ENCODE results near the gene POMC.
"Not testable (repeated sequence)": the region's sequence is repeated elsewhere in the genome, so short reads cannot be mapped to it uniquely, and the experiment has no call there.

Gene POMC

GRCh38 chr2:25145803-25146202, 22.6 kb downstream of the POMC start:
- ChIA-PET POLR2A (interaction anchor here (0.6 kb wide), 2 partner anchors 32 to 591 kb away, joined by 3 to 8 read pairs; no protein-coding TSS in a partner anchor), CTCF (no interaction called here)
- peaks cover 0 to 3% (median 0%) of the 10 kb centered on the region in 5 experiments for H3K27me3 ChIP-seq (replicated peaks in 2 of 5; ENCODE audit: control insufficient read depth in 4 of 5, insufficient read depth in 5 of 5, low read length in 4 of 5)
- peak in 2 of 3 donors; percentile 61 to 66 for DNase-seq
- H3K9me3 ChIP-seq (ENCODE audit: control extremely low read depth in 1 of 5, control insufficient read depth in 4 of 5, insufficient read depth in 2 of 5, low read depth in 1 of 5, low read length in 4 of 5): no peaks in the 10 kb centered on the region
- H3K27ac ChIP-seq (ENCODE audit: insufficient read depth in 1 of 2, low read depth in 1 of 2, low read length in 2 of 2, poor library complexity in 1 of 2, severe bottlenecking in 2 of 2): no peak overlapping the region
- H3K36me3 ChIP-seq (ENCODE audit: control insufficient read depth in 4 of 4, insufficient read depth in 4 of 4, low read length in 3 of 4): no peaks in the 10 kb centered on the region
- 61% methylated on average over 6 of the region's 6 CpGs for WGBS (ENCODE audit: insufficient coverage)
- no peak overlapping the region for H3K4me3 ChIP-seq (ENCODE audit: control insufficient read depth in 1 of 7, extremely low read depth in 1 of 7, insufficient read depth in 4 of 7, low read depth in 2 of 7, low read length in 6 of 7)
- no peaks in the 10 kb centered on the region for H3K4me1 ChIP-seq (ENCODE audit: control extremely low read depth in 1 of 4, control insufficient read depth in 4 of 4, insufficient read depth in 4 of 4, low read length in 3 of 4)

- POLR2A ChIA-PET: no interaction called here
- DNase-seq: no peak
- H3K9me3 ChIP-seq (ENCODE audit: control extremely low read depth in 1 of 5, control insufficient read depth in 4 of 5, insufficient read depth in 2 of 5, low read depth in 1 of 5, low read length in 4 of 5): no peaks in the 10 kb centered on the region
- H3K4me1 ChIP-seq (ENCODE audit: control extremely low read depth in 1 of 4, control insufficient read depth in 4 of 4, insufficient read depth in 4 of 4, low read length in 3 of 4): no peaks in the 10 kb centered on the region
- H3K27ac ChIP-seq (ENCODE audit: insufficient read depth in 1 of 2, low read depth in 1 of 2, low read length in 2 of 2, poor library complexity in 1 of 2, severe bottlenecking in 2 of 2): no peak overlapping the region
- H3K27me3 ChIP-seq (replicated peaks in 2 of 5; ENCODE audit: control insufficient read depth in 4 of 5, insufficient read depth in 5 of 5, low read length in 4 of 5): peaks cover 0 to 10% (median 0%) of the 10 kb centered on the region in 5 experiments
- CTCF ChIA-PET: interaction anchor here (0.7 to 1.0 kb wide), 2 partner anchors 21 to 148 kb away, joined by 3 read pairs; no protein-coding TSS in a partner anchor
- 81% methylated on average over 4 of the region's 8 CpGs for WGBS (ENCODE audit: insufficient coverage)
- no peaks in the 10 kb centered on the region for H3K36me3 ChIP-seq (ENCODE audit: control insufficient read depth in 4 of 4, insufficient read depth in 4 of 4, low read length in 3 of 4)
- no peak overlapping the region for H3K4me3 ChIP-seq (ENCODE audit: control insufficient read depth in 1 of 7, extremely low read depth in 1 of 7, insufficient read depth in 4 of 7, low read depth in 2 of 7, low read length in 6 of 7)
Measured at GRCh38 chr2:25141120-25141519, 27.3 kb downstream of the POMC start.

GRCh38 chr2:25140535-25140934, 27.8 kb downstream of the POMC start:
- H3K36me3 ChIP-seq (ENCODE audit: control insufficient read depth in 4 of 4, insufficient read depth in 4 of 4, low read length in 3 of 4); H3K27ac ChIP-seq (ENCODE audit: insufficient read depth in 1 of 2, low read depth in 1 of 2, low read length in 2 of 2, poor library complexity in 1 of 2, severe bottlenecking in 2 of 2); H3K9me3 ChIP-seq (ENCODE audit: control extremely low read depth in 1 of 5, control insufficient read depth in 4 of 5, insufficient read depth in 2 of 5, low read depth in 1 of 5, low read length in 4 of 5); POLR2A ChIA-PET; H3K4me1 ChIP-seq (ENCODE audit: control extremely low read depth in 1 of 4, control insufficient read depth in 4 of 4, insufficient read depth in 4 of 4, low read length in 3 of 4); H3K4me3 ChIP-seq (ENCODE audit: control insufficient read depth in 1 of 7, extremely low read depth in 1 of 7, insufficient read depth in 4 of 7, low read depth in 2 of 7, low read length in 6 of 7); DNase-seq: not testable (repeated sequence)
- WGBS (ENCODE audit: insufficient coverage): 100% methylated on average over 3 of the region's 4 CpGs
- CTCF ChIA-PET: interaction anchor here (0.7 to 1.4 kb wide), 3 partner anchors 22 to 147 kb away, joined by 3 read pairs; no protein-coding TSS in a partner anchor
- peaks cover 0 to 10% (median 5%) of the 10 kb centered on the region in 5 experiments for H3K27me3 ChIP-seq (replicated peaks in 2 of 5; ENCODE audit: control insufficient read depth in 4 of 5, insufficient read depth in 5 of 5, low read length in 4 of 5)

GRCh38 chr2:25132693-25133092, 35.7 kb downstream of the POMC start:
- H3K27me3 ChIP-seq (replicated peaks in 2 of 5; ENCODE audit: control insufficient read depth in 4 of 5, insufficient read depth in 5 of 5, low read length in 4 of 5): peaks cover 2 to 61% (median 25%) of the 10 kb centered on the region in 5 experiments
- peaks cover 0 to 16% (median 13%) of the 10 kb centered on the region in 4 experiments for H3K4me1 ChIP-seq (ENCODE audit: control extremely low read depth in 1 of 4, control insufficient read depth in 4 of 4, insufficient read depth in 4 of 4, low read length in 3 of 4)
- DNase-seq: no peak
- H3K27ac ChIP-seq (ENCODE audit: insufficient read depth in 1 of 2, low read depth in 1 of 2, low read length in 2 of 2, poor library complexity in 1 of 2, severe bottlenecking in 2 of 2): no peak overlapping the region
- no peak overlapping the region for H3K4me3 ChIP-seq (ENCODE audit: control insufficient read depth in 1 of 7, extremely low read depth in 1 of 7, insufficient read depth in 4 of 7, low read depth in 2 of 7, low read length in 6 of 7)
- no peaks in the 10 kb centered on the region for H3K36me3 ChIP-seq (ENCODE audit: control insufficient read depth in 4 of 4, insufficient read depth in 4 of 4, low read length in 3 of 4)
- POLR2A ChIA-PET: no interaction called here
- 84% methylated on average over 12 of the region's 13 CpGs for WGBS (ENCODE audit: insufficient coverage)
- H3K9me3 ChIP-seq (ENCODE audit: control extremely low read depth in 1 of 5, control insufficient read depth in 4 of 5, insufficient read depth in 2 of 5, low read depth in 1 of 5, low read length in 4 of 5): no peaks in the 10 kb centered on the region
- CTCF ChIA-PET: interaction anchor here (9.4 kb wide), 1 partner anchor 158 kb away, joined by 152 read pairs; no protein-coding TSS in a partner anchor

- Histone ChIP-seq H3K36me3 (ENCODE audit: control insufficient read depth in 4 of 4, insufficient read depth in 4 of 4, low read length in 3 of 4) (no peaks in the 10 kb centered on the region), H3K4me3 (ENCODE audit: control insufficient read depth in 1 of 7, extremely low read depth in 1 of 7, insufficient read depth in 4 of 7, low read depth in 2 of 7, low read length in 6 of 7) (peak overlapping the region in 5 of 7 experiments; percentile 8 to 72 (median 34)), H3K27me3 (replicated peaks in 2 of 5; ENCODE audit: control insufficient read depth in 4 of 5, insufficient read depth in 5 of 5, low read length in 4 of 5) (peaks cover 2 to 61% (median 25%) of the 10 kb centered on the region in 5 experiments), H3K9me3 (ENCODE audit: control extremely low read depth in 1 of 5, control insufficient read depth in 4 of 5, insufficient read depth in 2 of 5, low read depth in 1 of 5, low read length in 4 of 5) (no peaks in the 10 kb centered on the region), H3K4me1 (ENCODE audit: control extremely low read depth in 1 of 4, control insufficient read depth in 4 of 4, insufficient read depth in 4 of 4, low read length in 3 of 4) (peaks cover 0 to 16% (median 13%) of the 10 kb centered on the region in 4 experiments), H3K27ac (ENCODE audit: insufficient read depth in 1 of 2, low read depth in 1 of 2, low read length in 2 of 2, poor library complexity in 1 of 2, severe bottlenecking in 2 of 2) (no peak overlapping the region)
- DNase-seq: peak in 2 of 3 donors; percentile 27 to 31
- 29% methylated on average over 4 of the region's 9 CpGs for WGBS (ENCODE audit: insufficient coverage)
- ChIA-PET POLR2A (no interaction called here), CTCF (interaction anchor here (0.6 to 9.4 kb wide), 2 partner anchors 153 to 157 kb away, joined by 3 to 152 read pairs; no protein-coding TSS in a partner anchor)
Measured at GRCh38 chr2:25132299-25132635, 36.1 kb downstream of the POMC start.

- WGBS (ENCODE audit: insufficient coverage): 2% methylated on average over 27 of the region's 53 CpGs
- H3K4me1 ChIP-seq (ENCODE audit: control extremely low read depth in 1 of 4, control insufficient read depth in 4 of 4, insufficient read depth in 4 of 4, low read length in 3 of 4): peaks cover 0 to 16% (median 13%) of the 10 kb centered on the region in 4 experiments
- H3K27ac ChIP-seq (ENCODE audit: insufficient read depth in 1 of 2, low read depth in 1 of 2, low read length in 2 of 2, poor library complexity in 1 of 2, severe bottlenecking in 2 of 2): no peak overlapping the region
- no peaks in the 10 kb centered on the region for H3K36me3 ChIP-seq (ENCODE audit: control insufficient read depth in 4 of 4, insufficient read depth in 4 of 4, low read length in 3 of 4)
- ChIA-PET POLR2A (interaction anchor here (0.5 kb wide), 1 partner anchor 94 kb away, joined by 4 read pairs; no protein-coding TSS in a partner anchor), CTCF (interaction anchor here (0.6 to 9.4 kb wide), 7 partner anchors 17 to 541 kb away, joined by 3 to 152 read pairs (median 5); no protein-coding TSS in a partner anchor)
- peak in 2 of 3 donors; percentile 34 to 39 for DNase-seq
- H3K27me3 ChIP-seq (replicated peaks in 2 of 5; ENCODE audit: control insufficient read depth in 4 of 5, insufficient read depth in 5 of 5, low read length in 4 of 5): peaks cover 2 to 58% (median 25%) of the 10 kb centered on the region in 5 experiments
- H3K9me3 ChIP-seq (ENCODE audit: control extremely low read depth in 1 of 5, control insufficient read depth in 4 of 5, insufficient read depth in 2 of 5, low read depth in 1 of 5, low read length in 4 of 5): no peaks in the 10 kb centered on the region
- peak overlapping the region in 6 of 7 experiments; percentile 28 to 72 (median 40) for H3K4me3 ChIP-seq (ENCODE audit: control insufficient read depth in 1 of 7, extremely low read depth in 1 of 7, insufficient read depth in 4 of 7, low read depth in 2 of 7, low read length in 6 of 7)
Measured at GRCh38 chr2:25131567-25132298, 36.6 kb downstream of the POMC start.

- Histone ChIP-seq H3K27me3 (replicated peaks in 2 of 5; ENCODE audit: control insufficient read depth in 4 of 5, insufficient read depth in 5 of 5, low read length in 4 of 5) (peaks cover 2 to 56% (median 22%) of the 10 kb centered on the region in 5 experiments), H3K36me3 (ENCODE audit: control insufficient read depth in 4 of 4, insufficient read depth in 4 of 4, low read length in 3 of 4) (no peaks in the 10 kb centered on the region), H3K9me3 (ENCODE audit: control extremely low read depth in 1 of 5, control insufficient read depth in 4 of 5, insufficient read depth in 2 of 5, low read depth in 1 of 5, low read length in 4 of 5) (no peaks in the 10 kb centered on the region), H3K4me3 (ENCODE audit: control insufficient read depth in 1 of 7, extremely low read depth in 1 of 7, insufficient read depth in 4 of 7, low read depth in 2 of 7, low read length in 6 of 7) (peak overlapping the region in 4 of 7 experiments; percentile 33 to 72 (median 52)), H3K27ac (ENCODE audit: insufficient read depth in 1 of 2, low read depth in 1 of 2, low read length in 2 of 2, poor library complexity in 1 of 2, severe bottlenecking in 2 of 2) (no peak overlapping the region), H3K4me1 (ENCODE audit: control extremely low read depth in 1 of 4, control insufficient read depth in 4 of 4, insufficient read depth in 4 of 4, low read length in 3 of 4) (peaks cover 0 to 16% (median 13%) of the 10 kb centered on the region in 4 experiments)
- peak in 1 of 3 donors; percentile 37 for DNase-seq
- CTCF ChIA-PET: interaction anchor here (0.9 to 9.4 kb wide), 7 partner anchors 10 to 541 kb away, joined by 3 to 152 read pairs (median 6); no protein-coding TSS in a partner anchor
- WGBS (ENCODE audit: insufficient coverage): 38% methylated on average over 23 of the region's 24 CpGs
- POLR2A ChIA-PET: interaction anchor here (0.5 kb wide), 1 partner anchor 95 kb away, joined by 4 read pairs; no protein-coding TSS in a partner anchor
Measured at GRCh38 chr2:25131253-25131566, 37.2 kb downstream of the POMC start.
